Measurements from ENCODE around the gene RASGRF2.
A peak's percentile ranks its signal among the peaks of the same experiment; 100 is the strongest.
"Not testable (repeated sequence)": the region's sequence is repeated elsewhere in the genome, so short reads cannot be mapped to it uniquely, and the experiment has no call there.

RASGRF2 gene

DNA sequence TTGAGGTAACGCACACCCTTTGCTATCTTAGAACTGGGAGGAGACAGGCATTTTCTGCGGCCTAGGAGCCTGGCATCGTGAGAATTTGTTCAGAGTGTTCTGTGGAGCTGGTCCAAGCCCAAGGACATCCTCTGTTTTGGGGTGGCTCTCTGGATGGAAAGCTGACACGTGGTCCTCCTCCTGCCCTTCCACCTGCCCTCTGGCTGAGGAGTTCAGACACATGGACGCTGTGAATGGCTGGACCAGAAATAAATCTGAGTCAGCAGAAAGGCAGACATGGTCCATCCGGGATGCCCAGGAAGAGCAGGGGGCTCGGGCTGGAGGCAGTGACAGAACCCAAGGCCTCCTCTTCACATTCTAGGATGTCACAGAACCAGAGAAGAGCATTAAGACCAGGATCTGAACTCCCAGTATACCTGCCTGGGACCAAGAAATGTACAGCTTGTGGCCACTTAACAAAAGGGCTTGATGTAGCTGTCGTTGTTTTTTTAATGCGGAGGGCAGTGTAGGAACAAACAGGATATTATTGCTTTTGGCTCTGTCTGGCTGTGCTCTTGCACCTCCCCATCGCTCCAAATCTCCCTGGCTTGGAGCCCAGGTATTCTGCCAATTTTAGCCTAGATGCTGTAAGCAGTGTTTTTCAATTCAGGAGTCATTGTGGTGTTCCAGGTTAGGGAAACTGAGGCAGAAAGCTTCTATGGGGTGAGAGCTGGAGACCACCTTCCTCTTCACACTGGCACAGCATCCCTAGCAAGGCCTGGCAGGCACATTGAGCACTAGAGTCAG is 275.3 kb downstream of the RASGRF2 start:
- DNase-seq: peak in 3 of 56 donors; percentile 11 to 28 (median 22)

DNA sequence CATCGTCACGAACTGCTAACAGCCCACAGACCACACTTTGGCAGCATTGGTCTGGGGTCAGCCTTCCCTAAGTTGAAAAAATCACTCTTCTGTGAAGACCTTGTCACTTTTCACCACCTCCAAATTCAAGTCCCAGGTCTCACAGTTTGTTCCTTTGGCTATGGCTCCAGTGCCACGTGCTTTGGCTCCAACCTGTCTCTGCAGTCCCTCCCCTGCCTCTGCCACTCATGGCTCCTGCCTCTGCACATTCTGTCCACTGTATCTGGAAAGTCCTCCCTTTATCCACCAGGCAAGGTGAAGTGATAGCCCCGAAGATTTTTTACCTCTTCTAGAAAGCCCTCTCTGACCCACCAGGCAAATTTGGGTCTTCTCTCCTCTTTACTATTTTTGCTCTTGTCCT is 278.3 kb downstream of the RASGRF2 start:
- no peak for DNase-seq

DNA sequence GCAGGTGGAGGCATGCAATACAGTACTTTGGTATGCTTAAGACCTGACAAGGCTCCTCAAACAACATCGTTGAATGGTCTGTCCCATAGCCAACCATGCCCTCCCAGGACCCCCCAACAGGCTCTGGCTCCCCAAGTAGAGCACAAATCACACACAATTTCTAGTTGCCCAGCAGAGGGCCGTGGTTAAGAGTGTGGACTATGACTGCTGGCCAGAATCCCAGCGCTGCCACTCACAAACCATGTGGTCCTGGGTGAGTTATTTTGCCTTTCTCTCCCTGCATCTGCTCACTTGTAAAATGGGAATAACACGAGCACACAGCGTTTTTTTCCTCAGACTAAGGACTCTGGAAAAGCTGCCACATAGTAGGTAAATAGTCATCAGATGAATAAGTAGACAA is 279.4 kb downstream of the RASGRF2 start:
- peak in 15 of 56 donors; percentile 9 to 49 (median 29) for DNase-seq

DNA sequence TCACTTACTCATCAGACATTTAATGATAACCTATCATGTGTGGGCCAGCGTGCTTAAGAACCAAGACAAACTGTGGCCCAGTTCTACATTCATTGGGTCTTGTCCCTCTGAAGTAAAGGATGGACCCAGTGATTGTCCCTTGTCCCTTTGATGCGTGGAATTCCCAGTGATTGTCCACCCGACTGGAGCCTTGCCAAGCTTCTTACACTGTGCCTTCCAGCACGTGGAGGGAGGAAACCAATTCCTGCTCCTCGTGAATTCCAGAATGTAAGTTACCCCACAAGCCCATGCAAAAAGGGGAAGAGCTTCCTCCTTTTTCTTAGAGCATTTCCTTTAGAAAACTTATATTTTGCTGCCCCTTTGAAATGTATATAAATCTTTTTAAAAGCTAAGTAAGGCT is 280.8 kb downstream of the RASGRF2 start:
- DNase-seq: peak in 1 of 56 donors; percentile 27

DNA sequence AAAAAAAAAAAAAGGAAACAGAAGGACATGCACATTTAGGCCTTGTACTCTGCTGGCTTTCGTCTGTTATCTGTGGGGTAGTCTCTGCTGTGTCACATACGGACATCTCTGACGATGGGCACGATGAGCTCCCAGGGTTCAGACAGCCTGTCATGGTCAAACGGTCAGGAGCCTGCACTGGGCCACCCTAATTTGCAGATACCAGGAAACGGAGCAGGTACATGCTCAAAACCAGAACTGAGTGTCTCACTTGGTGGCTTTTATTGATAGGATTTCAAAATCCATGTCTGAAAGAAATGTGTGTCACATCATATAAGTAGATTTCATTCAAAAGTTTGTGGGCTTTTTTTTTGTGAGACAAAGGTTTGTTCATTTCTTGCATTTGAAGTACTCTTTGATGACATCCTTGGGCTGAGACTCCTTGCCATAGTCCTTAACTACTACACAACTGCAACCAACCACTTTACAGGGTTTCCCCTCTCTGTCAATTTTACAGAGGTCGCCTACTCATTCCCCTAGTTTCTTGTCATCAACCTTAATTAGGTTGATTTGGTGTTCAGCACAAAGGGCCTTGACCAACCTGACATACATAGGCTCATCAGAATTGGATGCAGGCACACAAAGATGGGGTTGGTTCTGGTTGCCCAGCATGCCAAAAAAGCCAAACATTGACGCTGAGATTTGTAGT is 281.9 kb downstream of the RASGRF2 start:
- DNase-seq: no peak

DNA sequence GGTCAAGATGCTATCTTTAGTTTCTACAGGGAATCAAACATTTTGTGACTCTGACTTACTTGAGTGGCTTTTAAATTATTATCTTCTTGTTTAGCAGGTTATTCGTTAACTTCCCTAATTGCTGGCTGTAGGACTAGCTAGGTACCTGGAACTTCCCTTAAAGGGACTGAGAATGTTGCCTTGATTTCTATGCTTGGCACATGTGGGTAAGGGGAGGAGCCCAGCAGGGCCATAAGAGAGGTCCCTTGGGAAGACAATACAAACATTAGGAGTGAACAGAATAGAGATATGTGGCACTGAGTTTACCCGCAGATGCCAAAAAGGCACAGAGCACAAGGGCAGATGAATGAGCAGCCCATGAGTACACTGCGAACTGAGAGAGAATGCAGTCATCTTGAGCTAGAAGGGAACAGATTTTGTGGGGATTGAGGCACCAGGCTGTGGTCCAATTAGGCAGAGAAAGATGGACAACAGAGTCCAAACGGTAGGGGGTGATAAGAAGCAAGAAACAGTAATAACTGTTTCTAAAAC is 282.8 kb downstream of the RASGRF2 start:
- DNase-seq: peak in 1 of 56 donors; percentile 21

DNA sequence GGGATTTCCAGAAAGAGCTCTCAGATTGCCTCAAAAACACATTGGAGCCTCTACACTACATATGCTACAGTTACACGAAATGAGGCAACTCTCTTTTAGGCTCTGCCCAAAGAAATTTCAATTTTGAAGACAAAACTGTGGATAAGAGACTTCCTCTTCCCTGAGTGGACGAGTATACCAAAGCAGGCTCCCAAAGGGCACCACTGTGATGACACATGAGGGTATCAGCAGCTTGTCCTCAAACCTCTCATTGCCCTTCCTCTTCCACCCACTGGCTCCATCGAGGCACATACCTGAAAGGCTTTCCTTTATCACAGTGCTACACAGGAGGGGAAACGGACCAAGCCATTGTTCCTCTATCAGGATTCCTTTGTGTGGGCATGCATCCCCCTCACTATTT is 284.3 kb downstream of the RASGRF2 start:
- no peak for DNase-seq

DNA sequence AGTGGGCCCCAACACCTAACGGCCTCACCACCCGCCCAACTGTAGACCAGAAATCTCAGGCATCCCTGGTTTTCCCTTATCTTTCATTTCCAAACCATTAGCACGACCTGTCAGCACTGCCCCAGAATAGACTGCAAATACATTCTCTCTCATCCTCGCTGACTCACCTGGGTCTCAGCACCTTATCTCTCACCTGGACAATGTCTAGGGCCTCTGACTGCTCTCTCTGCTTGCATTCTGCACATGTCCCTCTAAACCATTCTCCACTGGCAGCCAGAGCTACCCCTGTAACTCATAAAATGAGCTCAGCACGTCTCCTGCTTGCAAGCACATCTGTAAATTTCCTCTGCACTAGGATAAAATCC is 285.7 kb downstream of the RASGRF2 start:
- DNase-seq: no peak

DNA sequence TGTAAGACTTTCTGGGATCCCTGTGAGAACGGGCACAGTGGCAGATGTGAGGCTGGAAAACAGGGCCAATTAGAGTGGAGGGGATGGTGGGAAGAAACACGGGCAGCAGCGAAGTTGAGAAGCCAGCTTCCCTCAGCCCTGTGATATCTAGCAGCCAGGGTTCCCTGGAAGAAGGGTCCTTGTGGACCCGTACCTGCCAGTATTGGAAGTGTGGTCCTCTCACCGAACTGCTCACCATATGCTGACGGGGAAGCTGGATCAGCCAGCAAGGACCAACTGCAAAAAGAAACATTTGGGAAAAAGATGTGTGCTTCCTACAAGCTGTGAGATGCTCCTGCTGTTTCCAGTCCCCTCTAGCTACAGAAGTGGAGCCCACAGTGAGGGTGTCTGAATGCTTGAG is 286.5 kb downstream of the RASGRF2 start:
- DNase-seq: peak in 1 of 56 donors; percentile 14

DNA sequence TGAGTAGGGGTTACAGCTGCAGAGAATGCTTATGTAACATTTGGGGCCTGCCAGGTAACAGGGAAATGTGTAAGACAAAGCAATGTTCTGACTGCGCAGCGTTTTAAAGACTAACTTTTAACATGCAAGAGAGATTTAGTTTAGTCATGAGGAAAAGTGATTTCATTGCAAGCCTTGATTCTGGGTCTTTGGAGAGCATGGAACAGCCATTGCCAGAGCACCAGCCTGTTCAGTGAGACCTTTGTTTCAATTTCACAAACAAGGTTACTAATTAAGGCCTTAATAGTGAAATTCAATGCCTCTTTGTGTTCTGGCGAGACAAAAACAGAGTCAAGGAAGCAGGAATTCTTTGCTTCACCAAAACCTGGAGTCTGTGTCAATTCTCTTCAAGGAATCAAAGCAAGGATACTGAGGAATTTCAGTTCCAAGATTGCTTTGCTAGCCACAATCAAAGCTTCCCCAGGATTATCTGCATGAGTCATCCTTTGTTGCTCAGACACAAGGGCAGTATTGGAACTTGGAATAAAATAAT is 287.3 kb downstream of the RASGRF2 start:
- DNase-seq: peak in 1 of 56 donors; percentile 36

DNA sequence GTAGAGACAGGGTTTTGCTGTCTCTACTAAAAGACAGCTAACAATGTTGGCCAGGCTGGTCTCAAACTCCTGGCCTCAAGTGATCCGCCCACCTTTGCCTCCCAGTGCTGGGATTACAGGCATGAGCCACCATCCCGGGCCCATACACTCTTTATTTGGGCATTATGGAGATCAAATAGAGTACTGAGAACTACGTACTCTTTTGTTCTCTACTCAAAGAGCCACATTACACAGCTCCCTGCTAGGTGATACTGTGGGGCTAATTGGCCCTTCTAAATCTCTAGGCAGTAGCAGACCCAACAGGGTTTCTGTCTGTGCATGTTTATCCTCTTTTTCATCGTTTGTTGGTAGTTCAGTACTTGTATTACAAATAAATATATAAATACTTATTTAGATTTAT is 289.1 kb downstream of the RASGRF2 start:
- no peak for DNase-seq

DNA sequence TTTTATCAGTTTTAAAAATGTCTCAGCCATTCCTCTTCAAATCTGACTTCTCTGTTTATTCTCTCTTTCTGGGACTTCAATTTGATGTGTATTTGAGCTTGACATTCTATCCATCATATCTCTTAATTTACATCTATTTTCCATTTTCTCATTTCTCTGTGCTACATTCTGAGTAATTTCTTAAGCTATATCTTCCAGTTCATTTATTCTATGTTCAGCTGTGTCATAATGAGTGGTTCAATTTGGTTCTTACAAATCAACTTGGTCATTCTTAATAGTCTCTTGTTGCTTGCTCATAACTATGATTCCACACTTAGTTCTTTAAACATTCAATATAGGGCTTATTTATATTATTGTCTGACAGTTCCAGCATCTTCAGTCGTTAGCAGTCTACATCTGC is 289.8 kb downstream of the RASGRF2 start:
- DNase-seq: no peak

DNA sequence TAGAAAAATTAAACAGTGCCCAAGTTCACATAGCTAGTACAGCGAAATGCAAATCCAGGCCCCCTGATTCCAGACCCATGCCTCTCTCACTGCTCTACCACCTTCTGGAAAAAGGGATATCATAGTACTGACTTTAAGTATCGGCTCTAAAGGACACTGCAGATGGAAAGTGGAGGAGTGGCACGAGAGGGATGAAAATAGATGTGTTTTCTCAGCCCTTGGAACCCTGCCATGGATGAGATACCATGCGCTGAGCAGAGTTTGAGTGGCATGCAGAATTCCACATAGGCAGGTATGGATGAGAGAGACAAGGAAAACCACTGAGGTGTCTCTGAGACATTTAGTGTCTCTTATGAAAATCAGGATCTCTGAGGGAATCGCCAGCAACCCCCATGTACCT is 291.8 kb downstream of the RASGRF2 start:
- DNase-seq: peak in 2 of 56 donors; percentile 11 to 41

DNA sequence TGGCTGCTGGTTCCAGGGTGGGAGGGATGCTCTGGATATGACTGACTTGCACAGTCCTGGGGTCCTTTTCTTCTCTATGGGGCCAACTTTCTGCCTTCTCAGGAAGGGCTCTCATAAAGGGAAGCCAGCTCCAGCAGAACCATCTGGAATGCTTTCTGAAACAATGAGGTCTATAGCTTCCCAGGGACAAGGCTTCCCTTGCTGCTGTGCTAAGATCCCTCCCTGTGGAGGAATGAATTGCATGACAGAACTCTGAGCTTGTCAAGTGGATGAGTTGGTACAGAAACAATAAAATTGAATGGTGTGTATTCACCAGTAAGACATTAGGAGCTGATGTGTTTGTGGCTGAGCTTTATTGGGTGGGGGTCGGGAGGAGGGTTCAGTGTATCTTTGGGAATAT is 292.7 kb downstream of the RASGRF2 start:
- DNase-seq: no peak

DNA sequence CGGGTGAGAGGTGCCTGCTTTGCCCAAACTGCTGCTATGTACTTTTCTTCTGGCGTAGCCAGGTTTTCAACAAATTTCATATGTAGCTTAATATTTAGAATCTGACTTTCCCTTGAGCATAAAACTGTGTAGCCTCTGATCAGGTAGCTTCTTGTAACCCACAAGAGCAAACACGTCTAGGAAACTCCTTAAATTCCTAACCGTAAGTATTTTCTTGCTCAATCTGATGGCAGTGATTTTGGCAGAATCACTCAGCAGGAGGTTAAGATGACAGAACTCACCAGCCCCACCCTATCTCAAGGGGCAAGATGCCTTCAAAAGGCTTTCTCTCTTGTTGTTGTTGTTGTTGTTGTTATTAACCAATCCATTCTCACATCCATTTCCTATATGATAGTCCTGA is 293.7 kb downstream of the RASGRF2 start:
- DNase-seq: no peak

DNA sequence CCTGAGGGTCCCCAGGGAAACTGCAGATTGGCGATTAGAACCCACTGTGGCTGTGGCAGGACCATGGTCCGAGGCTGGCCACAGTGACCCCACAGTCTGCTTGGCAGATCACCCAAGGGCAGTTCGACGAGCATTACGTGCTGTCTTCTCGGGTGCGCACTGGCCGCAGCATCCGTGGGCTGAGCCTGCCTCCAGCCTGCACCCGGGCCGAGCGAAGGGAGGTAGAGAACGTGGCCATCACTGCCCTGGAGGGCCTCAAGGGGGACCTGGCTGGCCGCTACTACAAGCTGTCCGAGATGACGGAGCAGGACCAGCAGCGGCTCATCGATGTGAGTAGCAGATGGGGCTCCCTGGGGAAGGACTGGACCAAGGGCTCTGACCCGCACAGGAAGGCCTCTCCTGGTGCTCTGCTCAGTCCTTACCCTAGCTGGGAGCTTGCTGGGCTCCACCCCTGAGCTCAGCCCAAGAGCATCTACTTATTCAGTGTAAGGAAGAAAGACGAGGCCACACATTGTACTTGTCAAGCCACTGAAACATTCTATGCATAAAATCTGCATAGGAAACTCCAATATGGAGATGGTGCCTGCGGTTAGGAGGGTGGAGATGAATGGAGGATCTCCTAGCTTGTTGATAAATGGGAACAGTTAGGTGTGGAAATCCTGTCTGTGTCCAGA is 294.9 kb downstream of the RASGRF2 start:
- no peak for DNase-seq

DNA sequence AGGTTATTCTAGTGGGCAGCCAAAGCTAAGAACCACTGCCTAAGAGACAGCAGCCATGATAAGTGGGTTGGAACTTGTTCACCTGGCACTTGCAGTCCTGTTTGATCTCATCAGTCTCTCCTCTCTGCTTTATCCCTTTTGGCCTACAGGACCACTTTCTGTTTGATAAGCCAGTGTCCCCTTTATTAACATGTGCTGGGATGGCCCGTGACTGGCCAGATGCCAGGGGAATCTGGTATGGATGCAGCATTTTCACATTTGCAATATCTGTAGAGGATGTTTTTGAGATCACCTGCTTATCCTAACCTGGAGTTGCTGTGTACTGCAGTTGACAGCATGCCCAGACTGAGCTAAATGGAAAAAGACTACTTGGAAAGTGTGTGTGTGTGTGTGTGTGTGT is 296.6 kb downstream of the RASGRF2 start:
- DNase-seq: no peak

DNA sequence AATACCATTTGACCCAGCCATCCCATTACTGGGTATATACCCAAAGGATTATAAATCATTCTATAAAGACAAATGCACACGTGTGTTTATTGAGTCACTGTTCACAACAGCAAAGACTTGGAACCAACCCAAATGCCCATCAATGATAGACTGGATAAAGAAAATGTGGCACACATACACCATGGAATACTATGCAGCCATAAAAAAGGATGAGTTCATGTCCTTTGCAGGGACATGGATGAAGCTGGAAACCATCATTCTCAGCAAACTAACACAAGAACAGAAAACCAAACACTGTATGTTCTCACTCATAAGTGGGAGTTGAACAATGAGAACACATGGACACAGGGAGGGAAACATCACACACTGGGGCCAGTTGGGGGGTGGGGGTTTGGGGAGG is 302.6 kb downstream of the RASGRF2 start:
- DNase-seq: not testable (repeated sequence)

DNA sequence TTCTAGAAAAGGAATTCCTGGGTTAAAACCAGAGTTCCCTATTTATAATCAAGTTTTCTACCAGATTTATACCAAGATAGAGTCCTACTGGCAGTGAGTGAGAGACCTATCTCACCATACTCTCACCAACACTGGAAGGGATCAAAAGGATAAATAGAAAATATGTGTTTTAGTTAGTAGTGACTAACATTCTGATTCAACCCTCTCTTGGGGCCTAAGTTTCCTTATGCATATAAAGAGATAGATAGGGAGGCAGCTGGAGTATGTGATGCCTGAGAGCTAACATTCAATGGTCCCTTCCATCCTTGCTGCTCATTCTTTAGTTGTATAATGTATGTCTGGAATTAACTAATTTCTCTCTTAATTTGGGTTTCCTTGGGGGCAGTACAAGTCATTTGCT is 304.9 kb downstream of the RASGRF2 start:
- no peak for DNase-seq

DNA sequence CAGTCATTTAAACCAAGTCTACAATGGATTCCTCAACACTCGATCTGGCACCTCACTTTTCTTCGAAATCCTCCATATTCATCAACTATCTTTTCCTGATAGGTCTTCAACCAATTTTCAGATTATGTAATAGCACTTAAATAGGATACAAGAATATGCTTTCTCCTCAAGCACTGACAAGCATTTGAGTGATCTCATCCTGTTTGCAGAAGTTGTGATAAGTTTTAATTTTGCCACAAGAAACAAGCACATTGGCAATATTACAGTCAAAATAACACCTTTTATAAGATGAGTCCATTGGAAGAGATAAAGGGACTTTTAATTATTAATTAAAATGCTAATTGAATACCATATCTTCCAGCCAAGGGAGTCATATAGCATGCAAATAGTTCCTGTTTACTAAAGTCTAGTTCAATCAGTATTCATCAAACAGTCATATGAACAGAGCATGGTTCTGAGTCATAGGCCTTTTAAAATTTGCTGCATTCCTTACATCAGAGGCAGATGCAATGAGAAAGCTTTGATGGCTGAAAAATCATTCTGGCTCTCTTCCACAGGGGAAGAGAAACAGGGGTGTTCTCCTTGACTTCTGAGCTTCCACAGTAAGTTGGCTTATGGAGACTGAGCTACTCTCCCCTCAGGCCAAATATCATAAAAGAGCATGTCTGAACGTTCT is 308.5 kb downstream of the RASGRF2 start:
- no peak for DNase-seq

DNA sequence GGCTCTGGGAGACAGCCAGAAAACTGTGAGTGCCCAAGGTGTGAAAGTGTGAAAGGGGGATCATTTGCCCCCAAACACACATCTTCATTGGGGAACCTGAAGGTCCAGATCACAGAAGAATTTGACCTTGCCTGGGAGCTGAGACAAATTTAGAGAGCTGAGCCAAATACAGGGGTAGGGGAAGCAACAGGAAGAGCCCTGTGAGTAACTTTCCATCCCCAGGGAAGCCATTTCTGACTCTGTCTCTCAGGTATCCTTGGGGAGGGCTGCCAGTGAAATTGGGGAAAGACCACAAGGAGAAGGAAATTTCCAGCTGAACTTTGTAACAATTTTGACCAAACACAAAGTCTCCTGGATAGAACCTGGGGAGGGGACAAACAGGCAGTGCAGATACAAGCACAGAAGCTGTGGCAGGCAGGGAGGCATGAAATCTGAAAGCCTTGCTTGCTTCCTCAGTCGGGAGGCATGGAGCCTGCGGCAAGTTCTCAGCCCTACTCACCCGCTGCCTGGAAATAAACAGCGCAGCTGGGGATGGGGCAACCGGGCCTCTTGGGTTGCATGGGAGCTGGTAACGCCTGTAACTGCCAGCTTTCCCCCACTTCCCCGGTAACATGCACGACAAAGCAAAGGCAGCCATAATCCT is 309.7 kb downstream of the RASGRF2 start:
- no peak for DNase-seq

Data from amygdala (tissue), 56 donors.